ENCODE results near the gene CLBA1. TPM values are rescaled to one million over a fixed set of nuclear protein-coding genes. Genes with fewer than 3 reads are reported as not detected.

CLBA1 gene
- total RNA-seq, 1 donor from 2014 or later: 6.0 TPM

GRCh38 chr14:105020815-105021655 is 35.4 kb downstream of the CLBA1 start, which contains the start of gene CDCA4:
Gene CDCA4 (minus strand): TSS chr14:105021083. CDS start chr14:105011929, 9,154 bp downstream.
- peak; percentile 99 for DNase-seq (ENCODE audit: low spot score)
- Mint-ChIP-seq H3K36me3 (ENCODE audit: low read depth) (peaks cover 2% of the 10 kb centered on the region), H3K4me1 (ENCODE audit: low read depth) (peaks cover 84% of the 10 kb centered on the region), H3K9me3 (ENCODE audit: low read depth) (no peaks in the 10 kb centered on the region), H3K4me3 (ENCODE audit: unreplicated experiment) (peak within 1 kb of the TSS; percentile 92), H3K27ac (ENCODE audit: unreplicated experiment) (peak within 1 kb of the TSS; percentile 95), H3K27me3 (ENCODE audit: low read depth) (no peaks in the 10 kb centered on the region)
- TF ChIP-seq, protein P1, sequence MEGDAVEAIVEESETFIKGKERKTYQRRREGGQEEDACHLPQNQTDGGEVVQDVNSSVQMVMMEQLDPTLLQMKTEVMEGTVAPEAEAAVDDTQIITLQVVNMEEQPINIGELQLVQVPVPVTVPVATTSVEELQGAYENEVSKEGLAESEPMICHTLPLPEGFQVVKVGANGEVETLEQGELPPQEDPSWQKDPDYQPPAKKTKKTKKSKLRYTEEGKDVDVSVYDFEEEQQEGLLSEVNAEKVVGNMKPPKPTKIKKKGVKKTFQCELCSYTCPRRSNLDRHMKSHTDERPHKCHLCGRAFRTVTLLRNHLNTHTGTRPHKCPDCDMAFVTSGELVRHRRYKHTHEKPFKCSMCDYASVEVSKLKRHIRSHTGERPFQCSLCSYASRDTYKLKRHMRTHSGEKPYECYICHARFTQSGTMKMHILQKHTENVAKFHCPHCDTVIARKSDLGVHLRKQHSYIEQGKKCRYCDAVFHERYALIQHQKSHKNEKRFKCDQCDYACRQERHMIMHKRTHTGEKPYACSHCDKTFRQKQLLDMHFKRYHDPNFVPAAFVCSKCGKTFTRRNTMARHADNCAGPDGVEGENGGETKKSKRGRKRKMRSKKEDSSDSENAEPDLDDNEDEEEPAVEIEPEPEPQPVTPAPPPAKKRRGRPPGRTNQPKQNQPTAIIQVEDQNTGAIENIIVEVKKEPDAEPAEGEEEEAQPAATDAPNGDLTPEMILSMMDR (IDR thresholded peaks at IDR 0.05): peak; percentile 43

DNA sequence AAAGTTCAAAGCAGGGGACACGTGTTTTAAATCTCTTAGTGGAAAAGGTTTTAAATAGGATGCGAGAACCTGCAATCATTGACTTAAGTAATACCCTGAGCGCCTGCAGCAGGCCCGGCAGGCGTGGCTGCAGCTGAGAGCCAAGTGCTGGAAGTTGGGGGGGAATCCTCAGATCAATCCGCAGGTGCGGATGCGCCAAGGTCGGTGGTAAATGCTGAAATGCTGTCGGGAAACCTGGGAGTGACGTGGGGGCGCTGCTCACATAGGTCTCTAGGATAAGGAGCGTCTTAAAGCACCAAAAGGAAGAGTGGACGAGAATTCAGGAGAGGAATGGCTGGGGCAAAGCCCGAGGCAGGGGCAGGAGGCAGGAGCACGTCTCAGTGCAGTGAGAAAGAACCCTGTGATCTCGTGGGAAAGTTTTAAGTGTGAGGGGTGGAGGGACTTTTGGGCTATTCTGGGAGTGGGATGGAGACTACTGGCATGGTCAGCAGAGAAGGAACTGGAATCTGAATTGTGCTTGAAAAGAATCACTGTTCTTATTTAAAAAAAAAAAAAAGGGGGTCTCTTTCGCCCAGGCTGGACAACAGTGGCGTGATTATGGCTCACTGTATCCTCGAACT is 36.2 kb downstream of the CLBA1 start:
- TF ChIP-seq, protein P1 (IDR thresholded peaks at IDR 0.05): peak; percentile 49
- peak overlapping the region; percentile 95 for H3K27ac Mint-ChIP-seq (ENCODE audit: unreplicated experiment)
- no peak for DNase-seq (ENCODE audit: low spot score)
- no peaks in the 10 kb centered on the region for H3K9me3 Mint-ChIP-seq (ENCODE audit: low read depth)
- peak overlapping the region; percentile 92 for H3K4me3 Mint-ChIP-seq (ENCODE audit: unreplicated experiment)
- H3K4me1 Mint-ChIP-seq (ENCODE audit: low read depth): peaks cover 80% of the 10 kb centered on the region
- H3K36me3 Mint-ChIP-seq (ENCODE audit: low read depth): no peaks in the 10 kb centered on the region
- H3K27me3 Mint-ChIP-seq (ENCODE audit: low read depth): no peaks in the 10 kb centered on the region

DNA sequence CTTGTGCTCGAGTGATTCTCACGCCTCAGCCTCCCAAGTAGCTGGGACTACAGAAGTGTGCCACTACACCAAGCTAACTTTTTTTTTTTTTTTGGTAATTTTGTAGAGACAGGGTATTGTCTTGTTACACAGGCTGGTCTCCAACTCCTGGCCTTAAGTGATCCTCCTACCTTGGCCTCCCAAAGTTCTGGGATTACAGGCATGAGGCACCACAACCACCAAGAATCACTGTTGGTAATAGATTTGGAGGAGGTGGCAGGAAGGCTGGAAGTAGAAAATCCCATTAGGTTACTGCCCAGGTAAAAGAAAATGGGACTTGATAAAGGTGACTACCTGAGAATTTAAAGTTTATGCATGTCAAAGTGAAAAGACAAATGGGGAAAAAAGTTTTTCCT is 36.7 kb downstream of the CLBA1 start:
- H3K4me1 Mint-ChIP-seq (ENCODE audit: low read depth): peaks cover 79% of the 10 kb centered on the region
- TF ChIP-seq, protein P1 (IDR thresholded peaks at IDR 0.05): no peak
- H3K27ac Mint-ChIP-seq (ENCODE audit: unreplicated experiment): peak overlapping the region; percentile 98
- no peaks in the 10 kb centered on the region for H3K36me3 Mint-ChIP-seq (ENCODE audit: low read depth)
- no peaks in the 10 kb centered on the region for H3K27me3 Mint-ChIP-seq (ENCODE audit: low read depth)
- H3K4me3 Mint-ChIP-seq (ENCODE audit: unreplicated experiment): peak overlapping the region; percentile 92
- no peaks in the 10 kb centered on the region for H3K9me3 Mint-ChIP-seq (ENCODE audit: low read depth)
- no peak for DNase-seq (ENCODE audit: low spot score)

- Mint-ChIP-seq H3K9me3 (ENCODE audit: low read depth) (no peaks in the 10 kb centered on the region), H3K36me3 (ENCODE audit: low read depth) (no peaks in the 10 kb centered on the region), H3K27ac (ENCODE audit: unreplicated experiment) (peak overlapping the region; percentile 98), H3K4me1 (ENCODE audit: low read depth) (peaks cover 80% of the 10 kb centered on the region), H3K27me3 (ENCODE audit: low read depth) (no peaks in the 10 kb centered on the region), H3K4me3 (ENCODE audit: unreplicated experiment) (peak overlapping the region; percentile 34)
- no peak for DNase-seq (ENCODE audit: low spot score)
- TF ChIP-seq, protein P1 (IDR thresholded peaks at IDR 0.05): no peak
These were observed 37.6 kb downstream of the CLBA1 start for GRCh38 chr14:105023144-105023543.

DNA sequence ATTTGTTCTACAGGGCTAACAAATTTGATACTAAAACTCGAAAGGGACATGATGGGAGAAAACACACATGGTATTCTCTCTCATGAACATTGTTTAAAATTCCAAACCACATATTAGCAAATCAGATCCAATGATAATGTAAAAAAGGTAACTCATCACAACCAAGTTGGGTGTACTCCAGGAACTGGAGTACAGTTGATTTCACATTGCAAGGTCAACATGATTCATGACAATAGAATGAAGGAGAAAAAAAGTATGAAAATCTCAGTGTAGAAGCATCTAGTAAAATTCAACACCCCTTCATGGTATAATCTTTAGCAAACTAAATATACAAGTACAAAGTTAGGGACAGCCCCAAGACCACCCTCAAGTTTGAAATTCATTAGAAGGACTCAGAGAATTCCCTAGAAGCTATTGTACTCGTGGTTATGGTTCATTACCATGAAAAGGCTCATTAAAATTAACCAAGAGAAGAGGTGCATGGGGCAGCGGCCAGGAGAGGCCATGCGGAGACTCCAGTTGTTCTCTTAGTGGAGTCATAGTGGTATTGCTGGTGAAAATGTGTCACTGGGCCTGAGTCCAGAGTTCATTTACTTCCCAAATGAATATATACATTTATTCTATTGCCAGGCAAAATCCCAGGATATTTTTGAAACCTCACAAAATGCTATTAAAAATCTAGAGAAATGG is 38.3 kb downstream of the CLBA1 start:
- Mint-ChIP-seq H3K4me1 (ENCODE audit: low read depth) (peaks cover 78% of the 10 kb centered on the region), H3K9me3 (ENCODE audit: low read depth) (no peaks in the 10 kb centered on the region), H3K27ac (ENCODE audit: unreplicated experiment) (peak overlapping the region; percentile 98), H3K4me3 (ENCODE audit: unreplicated experiment) (no peak overlapping the region), H3K27me3 (ENCODE audit: low read depth) (no peaks in the 10 kb centered on the region), H3K36me3 (ENCODE audit: low read depth) (no peaks in the 10 kb centered on the region)
- DNase-seq (ENCODE audit: low spot score): no peak
- TF ChIP-seq, protein P1 (IDR thresholded peaks at IDR 0.05): no peak
